CD8-positive, alpha-beta memory T cell (primary cell): Measurements from ENCODE around the gene SETD2. TPM values are rescaled to one million over a fixed set of nuclear protein-coding genes. Genes with fewer than 3 reads are reported as not detected.
"Not testable (repeated sequence)": the region's sequence is repeated elsewhere in the genome, so short reads cannot be mapped to it uniquely, and the experiment has no call there.

ENCODE experiments used
- CTCF ChIA-PET: fragments of 350-600 bp; sonication (Branson Sonifier 250); formaldehyde crosslinking; loops from one replicate; lab custom pipeline; 2021; ENCODE audit warnings: antibody characterized with exemption; lab: Charles Lee
- POLR2A ChIA-PET: fragments of 350-600 bp; sonication (Branson Sonifier 250); formaldehyde crosslinking; loops from one replicate; lab custom pipeline; 2021; ENCODE audit warnings: antibody characterized with exemption; lab: Charles Lee
- DNase-seq, 5 donors: peaks; one replicate each; pipeline versions ENCODE4 v3.0.0 to v3.0.0-alpha.2; 2020 to 2022; ENCODE audit warnings: mixed read lengths in 1 of 5
- H3K27ac ChIP-seq: one replicate; pipeline ENCODE4 v1.7.0; 2013; ENCODE audit warnings: low read depth, mild to moderate bottlenecking, low read length, moderate library complexity
- H3K27me3 ChIP-seq: 2 replicates; pipeline ENCODE4 v1.7.0; 2013; ENCODE audit warnings: low read length, mild to moderate bottlenecking; ENCODE audit not compliant: insufficient read depth, poor library complexity, severe bottlenecking
- H3K36me3 ChIP-seq: 2 replicates; pipeline ENCODE4 v1.7.0; 2013; ENCODE audit warnings: mild to moderate bottlenecking, low read length, moderate library complexity; ENCODE audit not compliant: insufficient read depth
- H3K4me1 ChIP-seq: 2 replicates; pipeline ENCODE4 v1.7.0; 2013; ENCODE audit warnings: mild to moderate bottlenecking, low read length, moderate library complexity; ENCODE audit not compliant: insufficient read depth
- H3K4me3 ChIP-seq: 2 replicates; pipeline ENCODE4 v1.7.0; 2013; ENCODE audit warnings: mild to moderate bottlenecking, low read length
- H3K9me3 ChIP-seq: 2 replicates; pipeline ENCODE4 v1.7.0; 2013; ENCODE audit warnings: mild to moderate bottlenecking, low read length
- H3K27ac Mint-ChIP-seq, 8 donors: one replicate each; pipeline ENCODE4 v1.8.0; 2020 to 2021; ENCODE audit warnings: mixed read lengths in 8 of 8, mild to moderate bottlenecking in 6 of 8, inconsistent platforms in 3 of 8, moderate library complexity in 3 of 8
- H3K27me3 Mint-ChIP-seq, 2 donors: one replicate each; pipeline ENCODE4 v1.8.0; 2020 to 2021; ENCODE audit warnings: mixed read lengths in 2 of 2, mild to moderate bottlenecking in 1 of 2, moderate library complexity in 1 of 2
- H3K36me3 Mint-ChIP-seq, 3 donors: one replicate each; pipeline ENCODE4 v1.8.0; 2020 to 2021; ENCODE audit warnings: mixed read lengths in 3 of 3, inconsistent platforms in 1 of 3, mild to moderate bottlenecking in 1 of 3
- H3K4me1 Mint-ChIP-seq, 3 donors: one replicate each; pipeline ENCODE4 v1.8.0; 2020 to 2021; ENCODE audit warnings: mixed read lengths in 3 of 3, inconsistent platforms in 1 of 3, mild to moderate bottlenecking in 1 of 3
- H3K4me3 Mint-ChIP-seq, 7 donors: one replicate each; pipeline ENCODE4 v1.8.0; 2020 to 2021; ENCODE audit warnings: mixed read lengths in 7 of 7, mild to moderate bottlenecking in 6 of 7, moderate library complexity in 4 of 7, inconsistent platforms in 2 of 7
- H3K9me3 Mint-ChIP-seq, 5 donors: one replicate each; pipeline ENCODE4 v1.8.0; 2020 to 2022; ENCODE audit warnings: mixed read lengths in 5 of 5, mild to moderate bottlenecking in 3 of 5, moderate library complexity in 2 of 5, inconsistent platforms in 1 of 5
- polyA plus RNA-seq: library from polyadenylated mRNA; unstranded; fragments of 300-500 nt; fragmentation: Illumina TruSeq; gene quantifications from one replicate; pipeline ENCODE4 v1.2.3, GENCODE V29; 2021
- total RNA-seq, 2 experiments: library from RNA; stranded (reverse); gene quantifications; one replicate each; pipeline ENCODE4 v1.2.3, GENCODE V29; 2021

Gene SETD2
- total and polyA plus RNA-seq, 3 experiments from 2014 or later: 30.2 to 32.8 (median 32.4) TPM

GRCh38 chr3:47047069-47047468 is 116.8 kb downstream of the SETD2 start:
- Histone ChIP-seq H3K9me3 (no peaks in the 10 kb centered on the region), H3K36me3 (peaks cover 5% of the 10 kb centered on the region), H3K27ac (no peak overlapping the region), H3K4me3 (no peak overlapping the region), H3K27me3 (no peaks in the 10 kb centered on the region), H3K4me1 (no peaks in the 10 kb centered on the region)
- peaks cover 0 to 58% (median 7%) of the 10 kb centered on the region in 3 donors for H3K36me3 Mint-ChIP-seq
- H3K4me1 Mint-ChIP-seq: peaks cover 4 to 28% (median 12%) of the 10 kb centered on the region in 3 donors
- H3K27ac Mint-ChIP-seq: peak overlapping the region in 4 of 8 donors; percentile 43 to 69 (median 50)
- DNase-seq: no peak
- ChIA-PET CTCF (interaction anchor here (0.8 kb wide), 1 partner anchor 12 kb away, joined by 4 read pairs; no protein-coding TSS in a partner anchor), POLR2A (interaction anchor here (0.7 kb wide), 1 partner anchor 9 kb away, joined by 3 read pairs; no protein-coding TSS in a partner anchor)
- H3K27me3 Mint-ChIP-seq: no peaks in the 10 kb centered on the region
- no peak overlapping the region for H3K4me3 Mint-ChIP-seq
- H3K9me3 Mint-ChIP-seq: no peaks in the 10 kb centered on the region

GRCh38 chr3:47042231-47042791 is 121.6 kb downstream of the SETD2 start:
- H3K9me3 ChIP-seq: no peaks in the 10 kb centered on the region
- H3K36me3 ChIP-seq: peaks cover 27% of the 10 kb centered on the region
- no peak for DNase-seq
- ChIA-PET CTCF (no interaction called here), POLR2A (no interaction called here)
- H3K36me3 Mint-ChIP-seq: peaks cover 7 to 74% (median 14%) of the 10 kb centered on the region in 3 donors
- no peak overlapping the region for H3K4me3 Mint-ChIP-seq
- H3K27me3 ChIP-seq: no peaks in the 10 kb centered on the region
- no peaks in the 10 kb centered on the region for H3K9me3 Mint-ChIP-seq
- H3K27ac ChIP-seq: peak overlapping the region; percentile 49
- H3K4me1 Mint-ChIP-seq: peaks cover 20 to 43% (median 23%) of the 10 kb centered on the region in 3 donors
- H3K4me3 ChIP-seq: no peak overlapping the region
- H3K27me3 Mint-ChIP-seq: no peaks in the 10 kb centered on the region
- peak overlapping the region in 3 of 8 donors; percentile 32 to 79 (median 48) for H3K27ac Mint-ChIP-seq
- H3K4me1 ChIP-seq: peaks cover 14% of the 10 kb centered on the region

DNA sequence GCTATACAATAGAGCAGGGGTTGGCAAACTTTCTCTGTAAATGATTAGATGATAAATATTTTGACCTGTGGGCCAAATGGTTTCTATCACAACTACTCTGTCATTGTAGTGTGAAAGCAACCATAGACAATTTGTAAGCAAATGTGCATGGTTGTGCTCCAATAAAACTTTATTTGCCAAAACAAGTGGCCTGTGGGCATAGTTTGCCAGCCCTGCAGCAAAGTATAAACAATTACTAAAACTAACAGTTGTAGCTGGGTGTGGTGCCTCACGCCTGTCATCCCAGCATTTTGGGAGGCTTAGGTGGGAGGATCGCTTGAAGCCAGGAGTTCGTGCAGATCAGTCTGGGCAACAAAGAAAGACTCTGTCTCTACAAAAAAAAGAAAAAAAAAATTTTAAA is 122.8 kb downstream of the SETD2 start:
- peaks cover 8 to 75% (median 14%) of the 10 kb centered on the region in 3 donors for H3K36me3 Mint-ChIP-seq
- H3K9me3 Mint-ChIP-seq: no peaks in the 10 kb centered on the region
- Histone ChIP-seq H3K4me3 (no peak overlapping the region), H3K36me3 (peaks cover 34% of the 10 kb centered on the region), H3K4me1 (peaks cover 14% of the 10 kb centered on the region), H3K9me3 (no peaks in the 10 kb centered on the region), H3K27me3 (no peaks in the 10 kb centered on the region), H3K27ac (peak overlapping the region; percentile 49)
- H3K27ac Mint-ChIP-seq: peak overlapping the region in 1 of 8 donors; percentile 20
- H3K27me3 Mint-ChIP-seq: no peaks in the 10 kb centered on the region
- ChIA-PET CTCF (interaction anchor here (1.1 to 1.4 kb wide), 2 partner anchors 41 to 61 kb away, joined by 3 read pairs; partner anchors contain the start of gene NBEAL2), POLR2A (interaction anchor here (0.6 kb wide), 1 partner anchor 267 kb away, joined by 3 read pairs; no protein-coding TSS in a partner anchor)
- no peak overlapping the region for H3K4me3 Mint-ChIP-seq
- no peak for DNase-seq
- H3K4me1 Mint-ChIP-seq: peaks cover 17 to 46% (median 23%) of the 10 kb centered on the region in 3 donors

GRCh38 chr3:47037302-47037701 is 126.6 kb downstream of the SETD2 start:
- Mint-ChIP-seq H3K27ac (peak overlapping the region; percentile 48 to 98 (median 96)), H3K36me3 (peaks cover 13 to 79% (median 16%) of the 10 kb centered on the region in 3 donors), H3K4me3 (peak overlapping the region in 6 of 7 donors; percentile 50 to 81 (median 65)), H3K4me1 (peaks cover 22 to 63% (median 28%) of the 10 kb centered on the region in 3 donors)
- H3K27me3 ChIP-seq, H3K27me3 Mint-ChIP-seq, DNase-seq, H3K27ac ChIP-seq, H3K9me3 ChIP-seq, CTCF ChIA-PET, H3K9me3 Mint-ChIP-seq: not testable (repeated sequence)
- POLR2A ChIA-PET: interaction anchor here (0.6 kb wide), 1 partner anchor 61 kb away, joined by 4 read pairs; the partner anchor contains the start of gene CCDC12
- Histone ChIP-seq H3K4me3 (peak overlapping the region; percentile 17), H3K4me1 (peaks cover 14% of the 10 kb centered on the region), H3K36me3 (peaks cover 55% of the 10 kb centered on the region)

GRCh38 chr3:47036145-47036544 is 127.8 kb downstream of the SETD2 start:
- Mint-ChIP-seq H3K9me3 (no peaks in the 10 kb centered on the region), H3K27me3 (no peaks in the 10 kb centered on the region), H3K4me3 (peak overlapping the region in 1 of 7 donors; percentile 5), H3K4me1 (peaks cover 29 to 72% (median 33%) of the 10 kb centered on the region in 3 donors), H3K27ac (peak overlapping the region in 5 of 8 donors; percentile 17 to 77 (median 62)), H3K36me3 (peaks cover 13 to 76% (median 16%) of the 10 kb centered on the region in 3 donors)
- ChIA-PET CTCF (no interaction called here), POLR2A (interaction anchor here (0.5 to 1.1 kb wide), 2 partner anchors 14 to 27 kb away, joined by 3 read pairs; no protein-coding TSS in a partner anchor)
- H3K27me3 ChIP-seq: no peaks in the 10 kb centered on the region
- no peak overlapping the region for H3K27ac ChIP-seq
- DNase-seq: no peak
- no peak overlapping the region for H3K4me3 ChIP-seq
- no peaks in the 10 kb centered on the region for H3K9me3 ChIP-seq
- peaks cover 43% of the 10 kb centered on the region for H3K36me3 ChIP-seq
- H3K4me1 ChIP-seq: peaks cover 14% of the 10 kb centered on the region

- ChIA-PET POLR2A (interaction anchor here (0.5 to 1.1 kb wide), 2 partner anchors 13 to 26 kb away, joined by 3 read pairs; no protein-coding TSS in a partner anchor), CTCF (interaction anchor here (0.7 kb wide), 1 partner anchor 13 kb away, joined by 3 read pairs; no protein-coding TSS in a partner anchor)
- Mint-ChIP-seq H3K4me1 (peaks cover 33 to 75% (median 38%) of the 10 kb centered on the region in 3 donors), H3K36me3 (peaks cover 13 to 76% (median 17%) of the 10 kb centered on the region in 3 donors), H3K27me3 (no peaks in the 10 kb centered on the region), H3K9me3 (no peaks in the 10 kb centered on the region), H3K4me3 (peak overlapping the region in 1 of 7 donors; percentile 7), H3K27ac (peak overlapping the region in 4 of 8 donors; percentile 23 to 73 (median 53))
- Histone ChIP-seq H3K27ac (no peak overlapping the region), H3K27me3 (no peaks in the 10 kb centered on the region), H3K36me3 (peaks cover 38% of the 10 kb centered on the region), H3K9me3 (no peaks in the 10 kb centered on the region), H3K4me1 (peaks cover 18% of the 10 kb centered on the region), H3K4me3 (no peak overlapping the region)
- DNase-seq: no peak
Measured at GRCh38 chr3:47035645-47036044, 128.3 kb downstream of the SETD2 start.

DNA sequence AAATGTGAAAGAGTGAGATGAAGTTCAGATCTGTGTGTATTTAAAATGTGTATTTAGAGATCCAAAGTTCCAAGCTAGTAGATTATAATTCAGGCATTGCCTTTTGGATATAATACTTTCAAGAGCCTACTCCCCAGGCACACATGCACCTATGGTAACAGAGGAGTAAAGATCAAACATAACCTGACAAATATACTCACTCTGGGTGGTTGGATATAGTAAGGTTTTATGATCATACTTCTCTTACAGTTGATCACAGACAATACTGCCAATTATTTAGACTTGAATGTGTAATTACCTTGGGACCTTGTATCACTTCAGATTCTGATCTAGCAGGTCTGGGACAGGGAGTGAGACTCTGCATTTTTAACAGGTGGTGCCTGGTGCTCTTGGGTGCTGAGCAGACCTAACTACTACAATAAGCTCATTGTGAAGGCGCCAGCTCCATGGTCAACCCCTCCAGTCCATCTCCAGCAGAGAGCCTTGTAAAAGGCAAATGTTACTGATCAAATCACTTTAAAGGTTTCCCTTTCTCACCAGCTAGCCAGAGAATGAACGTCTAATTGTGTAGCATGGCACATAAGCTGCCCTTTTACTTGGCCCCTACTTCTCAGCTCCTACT is 128.9 kb downstream of the SETD2 start:
- Histone ChIP-seq H3K4me3 (no peak overlapping the region), H3K4me1 (peaks cover 19% of the 10 kb centered on the region), H3K27me3 (no peaks in the 10 kb centered on the region), H3K9me3 (no peaks in the 10 kb centered on the region), H3K27ac (no peak overlapping the region), H3K36me3 (peaks cover 35% of the 10 kb centered on the region)
- H3K27me3 Mint-ChIP-seq: no peaks in the 10 kb centered on the region
- H3K4me3 Mint-ChIP-seq: peak overlapping the region in 1 of 7 donors; percentile 7
- ChIA-PET CTCF (interaction anchor here (0.7 kb wide), 1 partner anchor 13 kb away, joined by 3 read pairs; no protein-coding TSS in a partner anchor), POLR2A (interaction anchor here (1.1 kb wide), 1 partner anchor 26 kb away, joined by 3 read pairs; no protein-coding TSS in a partner anchor)
- peaks cover 30 to 68% (median 44%) of the 10 kb centered on the region in 3 donors for H3K4me1 Mint-ChIP-seq
- peaks cover 13 to 71% (median 17%) of the 10 kb centered on the region in 3 donors for H3K36me3 Mint-ChIP-seq
- DNase-seq: no peak
- H3K27ac Mint-ChIP-seq: peak overlapping the region in 6 of 8 donors; percentile 10 to 73 (median 32)
- H3K9me3 Mint-ChIP-seq: no peaks in the 10 kb centered on the region
